NCI-H2227 (cell line): Measurements from ENCODE around the gene CDA.

Experiments
- DNase-seq: peaks from one replicate; lab custom pipeline; 2025; ENCODE audit not compliant: unreplicated experiment; lab: John Stamatoyannopoulos, UW

Gene CDA

DNA sequence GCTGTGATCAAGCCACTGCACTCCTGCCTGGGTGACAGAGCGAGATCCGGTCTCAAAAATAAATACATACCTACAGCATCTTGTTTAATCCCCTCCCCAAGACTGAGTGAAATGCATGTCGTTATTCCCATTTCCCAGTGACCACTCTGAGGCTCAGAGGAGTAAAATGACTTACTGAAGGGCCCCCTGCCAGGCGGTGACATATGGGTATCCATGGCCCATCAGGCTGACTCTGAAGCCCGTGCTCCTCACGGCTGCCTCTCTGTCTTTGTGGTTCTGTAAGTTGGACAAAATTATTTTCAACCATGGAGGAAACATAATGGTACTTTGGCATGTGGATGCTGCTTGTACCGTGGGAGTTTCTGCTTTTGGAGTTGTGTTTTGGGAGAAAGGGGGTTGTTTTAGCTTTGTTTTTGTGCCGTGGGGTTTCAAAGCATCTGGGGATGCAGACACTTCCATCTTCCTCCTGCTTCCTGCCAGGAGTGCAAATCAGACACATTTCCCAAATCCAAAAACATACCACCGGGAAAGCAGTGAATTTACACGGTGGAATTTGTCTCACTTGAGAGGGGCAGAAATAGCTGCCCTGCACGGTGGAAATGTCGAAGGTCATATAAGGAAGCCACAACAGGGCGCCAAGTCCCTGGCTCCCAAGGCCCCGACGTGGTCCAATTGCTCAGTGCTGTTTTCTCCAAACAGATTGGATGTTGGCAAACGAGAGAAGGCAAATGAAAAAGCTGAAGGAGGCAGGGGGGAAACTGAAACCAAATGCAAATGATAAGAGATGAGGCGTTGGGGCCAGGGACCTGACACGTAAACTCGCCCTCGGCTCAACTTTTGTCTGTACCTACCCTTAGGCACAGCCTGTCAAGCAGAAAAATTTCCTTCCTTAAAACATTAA is 27.3 kb downstream of the CDA start:
- DNase-seq, result no peak

DNA sequence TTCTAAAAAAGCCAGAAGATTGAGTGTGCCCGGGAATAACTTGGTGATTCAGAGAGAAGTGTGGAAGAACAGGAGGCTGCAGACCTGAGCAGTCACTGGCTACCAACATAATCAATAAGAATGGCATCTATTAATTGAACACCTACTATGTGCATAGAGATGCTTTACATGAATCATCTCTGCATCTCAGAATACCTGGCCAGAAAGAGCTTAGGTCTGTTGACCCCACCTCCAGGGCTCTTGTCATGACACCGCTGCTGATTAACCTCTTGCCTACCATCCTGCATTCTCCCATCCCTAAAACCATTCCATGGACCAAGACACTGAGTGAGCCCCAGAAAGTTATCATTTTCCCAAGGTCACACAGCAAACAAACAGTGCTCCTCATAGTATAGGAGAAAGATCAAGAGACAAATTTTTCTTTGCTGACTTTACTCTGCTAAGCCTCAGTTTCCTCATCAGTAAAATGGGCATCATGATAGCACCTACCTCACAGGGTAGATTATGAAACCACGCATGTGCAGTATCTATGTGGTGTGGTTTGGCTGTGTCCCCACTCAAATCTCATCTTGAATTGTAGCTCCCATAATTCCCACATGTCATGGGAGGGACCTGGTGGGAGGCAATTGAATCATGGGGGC is 28.1 kb downstream of the CDA start:
- DNase-seq, result no peak

DNA sequence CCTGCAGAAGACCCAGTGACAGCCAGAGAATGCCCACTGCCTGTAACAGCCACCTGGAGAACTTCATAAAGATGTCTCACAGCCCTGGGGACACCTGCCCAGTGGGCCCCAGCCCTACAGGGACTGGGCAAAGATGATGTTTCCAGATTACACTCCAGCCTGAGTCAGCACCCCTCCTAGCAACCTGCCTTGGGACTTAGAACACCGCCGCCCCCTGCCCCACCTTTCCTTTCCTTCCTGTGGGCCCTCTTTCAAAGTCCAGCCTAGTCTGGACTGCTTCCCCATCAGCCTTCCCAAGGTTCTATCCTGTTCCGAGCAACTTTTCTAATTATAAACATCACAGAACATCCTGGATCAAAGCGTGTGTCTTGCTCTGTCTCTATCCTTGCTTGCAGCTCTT is 29.7 kb downstream of the CDA start:
- DNase-seq, result no peak

DNA sequence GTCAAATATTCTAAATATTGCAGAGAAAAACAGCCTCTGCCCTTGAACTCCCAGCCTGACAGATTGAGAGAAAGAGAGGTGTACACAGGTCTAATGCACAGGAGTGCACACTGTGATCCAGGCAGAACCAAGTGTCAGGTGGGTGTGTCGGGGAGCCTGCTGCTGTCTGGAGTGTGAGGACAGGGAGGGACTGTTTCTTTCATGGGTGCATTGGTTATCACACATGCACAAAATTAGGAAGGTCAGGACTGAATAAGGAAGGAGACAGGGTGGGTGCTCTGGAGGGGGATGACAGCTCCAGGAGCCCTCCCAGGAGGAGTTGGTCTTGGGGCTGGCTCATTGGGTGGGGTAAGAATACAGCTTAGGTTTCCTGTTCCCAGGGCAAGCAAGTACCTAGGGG is 31.1 kb downstream of the CDA start:
- DNase-seq, result no peak

DNA sequence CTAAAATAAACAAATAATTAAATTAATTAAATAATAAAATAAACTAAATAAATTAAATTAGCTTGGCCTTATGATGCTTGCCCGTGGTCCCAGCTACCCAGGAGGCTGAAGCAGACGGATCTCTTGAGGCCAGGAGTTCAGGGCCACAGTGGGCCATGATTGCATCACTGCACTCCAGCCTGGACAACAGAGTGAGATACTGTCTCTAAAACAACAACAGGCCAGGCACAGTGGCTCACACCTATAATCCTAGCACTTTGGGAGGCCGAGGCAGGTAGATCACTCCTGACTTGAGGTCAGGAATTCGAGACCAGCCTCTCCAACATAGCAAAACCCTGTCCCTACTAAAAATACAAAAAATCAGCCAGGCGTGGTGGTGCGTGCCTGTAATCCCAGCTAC is 32.1 kb downstream of the CDA start:
- DNase-seq, result no peak

DNA sequence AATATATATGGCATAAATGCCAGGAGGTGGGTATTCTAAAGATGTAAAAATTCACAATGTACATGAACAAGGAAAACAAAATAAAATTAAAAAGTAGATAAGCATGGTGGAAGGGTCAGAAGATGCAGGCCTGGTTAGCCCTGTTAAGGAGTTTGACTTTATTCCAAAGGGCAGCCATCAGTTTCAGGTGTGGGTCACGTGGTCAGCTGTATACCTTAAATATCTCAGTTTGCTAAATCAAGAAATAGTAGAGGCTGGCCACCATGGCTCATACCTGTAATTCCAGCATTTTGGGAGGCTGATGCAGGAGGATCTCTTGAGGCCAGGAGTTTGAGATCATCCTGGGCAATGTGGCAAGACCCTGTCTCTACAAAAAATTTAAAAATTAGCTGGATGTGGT is 35.8 kb downstream of the CDA start:
- DNase-seq, result no peak

DNA sequence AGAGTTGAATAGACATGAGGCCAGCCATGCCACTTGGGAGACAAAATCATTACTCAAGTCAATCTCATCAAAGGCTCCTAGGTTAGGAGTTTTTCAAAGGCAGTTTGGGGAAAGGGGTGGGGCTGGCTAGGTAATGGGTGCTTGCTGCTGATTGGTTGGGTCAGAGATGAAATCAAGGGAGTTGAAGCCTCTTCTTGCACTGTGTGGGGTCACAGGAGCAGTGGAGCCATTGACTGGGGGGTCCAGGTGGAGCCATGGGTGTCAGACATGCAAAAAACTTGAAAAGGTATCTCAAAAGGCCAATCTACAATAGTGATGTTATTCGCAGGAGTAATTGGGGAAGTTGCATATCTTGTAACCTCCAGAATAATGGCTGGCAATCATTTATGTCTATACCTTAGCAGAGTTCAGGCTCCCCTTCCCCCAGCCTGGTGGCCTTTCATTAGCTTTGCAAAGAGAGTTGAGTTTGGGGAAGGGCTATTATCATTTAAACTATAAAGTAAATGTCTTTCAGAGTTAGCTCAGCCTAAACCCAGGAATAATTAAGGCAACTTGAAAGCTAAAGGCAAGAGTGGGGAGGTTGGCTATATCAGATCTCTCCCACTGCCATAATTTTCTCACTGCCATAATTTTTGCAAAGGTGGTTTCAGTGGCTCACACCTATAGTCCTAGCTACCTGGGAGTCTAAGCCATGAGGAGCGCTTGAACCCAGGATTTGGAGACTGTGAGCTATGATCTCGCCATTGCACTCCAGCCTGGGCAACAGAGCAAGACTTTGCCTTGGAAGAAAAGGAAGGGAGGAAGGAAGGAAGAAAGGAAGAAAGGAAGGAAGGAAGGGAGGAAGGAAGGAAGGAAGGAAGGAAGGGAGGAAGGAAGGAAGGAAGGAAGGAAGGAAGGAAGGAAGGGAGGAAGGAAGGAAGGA is 36.5 kb downstream of the CDA start:
- DNase-seq, result no peak

DNA sequence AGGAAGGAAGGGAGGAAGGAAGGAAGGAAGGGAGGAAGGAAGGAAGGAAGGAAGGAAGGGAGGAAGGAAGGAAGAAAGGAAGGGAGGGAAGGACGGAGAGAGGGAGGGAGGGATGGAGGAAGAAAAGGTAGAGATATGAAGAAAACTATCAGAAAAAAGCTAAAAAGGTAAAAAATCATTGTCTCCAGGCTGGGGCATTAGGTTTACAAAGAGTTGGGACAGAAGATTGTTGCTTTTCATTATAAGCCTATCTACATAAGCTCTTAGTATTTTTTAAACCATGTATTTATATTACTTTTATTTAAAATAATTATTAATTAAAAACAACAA is 37.2 kb downstream of the CDA start:
- no peak for DNase-seq

DNA sequence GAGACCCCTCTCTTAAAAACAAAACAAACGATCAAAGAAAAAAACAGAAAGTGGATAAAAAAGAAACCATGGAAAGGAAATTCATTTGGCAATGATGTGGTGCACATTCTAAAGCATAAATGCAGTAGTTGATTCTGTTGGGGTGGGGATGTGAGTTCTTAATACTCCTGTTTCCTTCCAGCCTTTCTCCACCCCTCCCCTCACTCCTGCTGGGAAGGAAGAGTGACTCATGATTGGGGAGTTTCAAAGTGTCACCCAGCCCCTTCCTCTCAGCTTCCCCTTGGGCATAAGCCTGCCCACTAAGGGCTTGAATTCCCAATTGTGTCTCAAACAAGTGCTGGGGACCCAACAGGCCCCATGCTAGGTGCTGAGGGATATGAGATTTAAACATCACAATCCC is 37.6 kb downstream of the CDA start:
- DNase-seq, result no peak

DNA sequence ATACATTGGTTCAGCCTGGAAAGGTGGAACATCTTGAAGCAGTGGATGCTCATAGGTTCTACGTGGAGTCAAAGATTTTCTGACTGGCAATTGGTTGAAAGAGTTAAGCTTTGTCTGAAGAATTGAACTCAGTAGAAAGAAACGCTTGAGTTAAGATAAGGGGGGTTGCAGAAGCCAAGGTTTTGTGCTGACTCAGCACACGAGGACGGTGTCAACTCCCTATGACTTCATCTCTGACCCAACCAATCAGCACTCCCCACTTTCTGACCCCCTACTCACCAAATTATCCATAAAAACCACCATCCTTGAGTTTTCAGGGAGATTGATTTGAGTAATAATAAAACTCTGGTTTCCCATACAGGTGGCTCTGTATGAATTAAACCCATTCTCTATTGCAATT is 41.8 kb downstream of the CDA start:
- DNase-seq, result no peak

DNA sequence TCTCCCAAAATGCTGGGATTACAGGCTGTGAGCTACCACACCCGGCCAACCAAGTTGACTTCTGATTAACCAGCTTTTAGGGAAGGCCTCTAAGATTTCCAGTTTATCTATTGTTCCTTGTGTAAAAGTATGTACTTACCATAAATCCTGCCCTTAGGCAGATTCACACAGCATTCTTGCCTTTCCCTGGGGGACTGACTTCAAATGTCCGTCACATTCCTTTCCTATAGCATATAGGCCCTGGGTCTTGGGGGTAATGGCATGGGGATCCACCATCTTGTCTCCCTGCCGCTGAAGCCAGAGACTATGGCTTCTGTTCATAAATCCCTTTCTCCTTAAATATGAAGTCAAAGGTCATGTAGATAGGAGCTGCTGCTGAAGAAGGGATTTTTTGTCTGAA is 43.5 kb downstream of the CDA start:
- no peak for DNase-seq

DNA sequence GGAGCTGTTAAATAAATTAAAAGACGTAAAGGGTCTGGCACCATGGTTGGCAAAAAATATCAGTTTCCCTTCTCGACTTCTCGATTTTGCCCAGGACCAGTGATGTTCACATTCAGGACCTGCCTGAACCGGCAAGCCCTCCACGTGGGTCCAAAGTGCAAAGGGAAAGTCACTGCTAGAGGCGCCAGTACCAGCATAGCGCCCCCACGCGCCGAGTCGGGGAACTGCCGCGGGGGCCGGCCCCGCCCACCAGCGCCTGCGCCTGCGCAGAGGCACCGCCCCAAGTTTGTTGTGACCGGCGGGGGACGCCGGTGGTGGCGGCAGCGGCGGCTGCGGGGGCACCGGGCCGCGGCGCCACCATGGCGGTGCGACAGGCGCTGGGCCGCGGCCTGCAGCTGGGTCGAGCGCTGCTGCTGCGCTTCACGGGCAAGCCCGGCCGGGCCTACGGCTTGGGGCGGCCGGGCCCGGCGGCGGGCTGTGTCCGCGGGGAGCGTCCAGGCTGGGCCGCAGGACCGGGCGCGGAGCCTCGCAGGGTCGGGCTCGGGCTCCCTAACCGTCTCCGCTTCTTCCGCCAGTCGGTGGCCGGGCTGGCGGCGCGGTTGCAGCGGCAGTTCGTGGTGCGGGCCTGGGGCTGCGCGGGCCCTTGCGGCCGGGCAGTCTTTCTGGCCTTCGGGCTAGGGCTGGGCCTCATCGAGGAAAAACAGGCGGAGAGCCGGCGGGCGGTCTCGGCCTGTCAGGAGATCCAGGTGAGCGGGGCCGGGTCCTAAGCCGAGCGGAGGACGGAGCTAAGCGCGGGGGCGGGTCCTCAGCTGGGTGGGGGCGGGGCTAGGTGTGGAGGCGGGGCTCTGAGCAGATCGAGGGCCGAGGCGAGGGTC is 44.5 kb downstream of the CDA start, which contains the start of gene PINK1:
Gene PINK1, plus strand, starts transcription at position 269 of the 875 bp plus-strand sequence. Its CDS starts 91 bp downstream, at position 360.
- peak; percentile 82 for DNase-seq

DNA sequence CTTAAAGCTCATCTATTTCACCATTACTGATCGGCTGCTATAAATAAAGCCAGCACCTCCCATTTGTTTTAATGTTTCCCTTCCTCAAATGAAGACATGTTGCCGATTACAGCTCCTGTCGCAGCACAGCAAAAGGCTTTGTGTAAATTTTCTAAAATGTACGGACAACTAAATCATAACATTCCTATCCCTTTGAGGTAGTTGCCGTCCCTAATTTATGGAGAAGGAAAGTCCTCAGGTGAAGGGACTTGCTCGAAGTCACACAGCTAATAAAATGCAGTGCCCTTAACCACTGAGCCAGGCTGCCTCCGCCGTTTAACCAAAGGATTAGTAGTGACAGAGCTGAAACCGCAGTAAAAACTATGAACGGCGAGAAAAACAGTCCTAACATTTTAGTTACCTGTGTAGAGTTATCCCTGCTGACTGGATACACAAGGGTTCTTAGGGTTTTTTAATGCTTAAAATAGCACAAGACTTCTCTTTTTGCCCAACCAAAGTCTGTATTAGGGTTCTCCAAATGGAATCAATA is 45.2 kb downstream of the CDA start:
- DNase-seq, result no peak

DNA sequence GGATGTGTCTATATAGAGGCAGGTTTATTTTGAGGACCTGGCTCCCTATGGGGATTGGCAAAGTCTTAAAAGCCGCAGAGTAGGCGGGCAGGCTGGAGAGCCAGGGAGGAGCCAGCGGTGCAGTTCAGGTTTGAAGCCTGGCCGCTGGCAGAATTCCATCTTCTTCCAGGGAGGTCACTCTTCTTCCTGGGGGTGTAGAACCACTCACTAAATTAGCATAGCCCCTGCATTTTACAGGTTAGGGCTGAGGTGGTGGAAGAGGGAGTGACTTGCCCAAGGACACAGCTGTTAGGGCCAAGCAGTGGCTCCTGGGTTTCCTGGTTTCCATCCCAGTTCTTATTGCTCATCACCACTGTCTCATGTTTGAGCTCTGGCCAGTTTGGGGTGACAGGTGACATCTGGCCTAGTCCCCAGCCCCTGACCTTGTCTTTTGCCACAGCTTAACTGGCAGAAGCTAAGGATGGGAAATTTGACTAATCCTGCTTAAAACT is 45.7 kb downstream of the CDA start:
- DNase-seq, result peak; percentile 62

DNA sequence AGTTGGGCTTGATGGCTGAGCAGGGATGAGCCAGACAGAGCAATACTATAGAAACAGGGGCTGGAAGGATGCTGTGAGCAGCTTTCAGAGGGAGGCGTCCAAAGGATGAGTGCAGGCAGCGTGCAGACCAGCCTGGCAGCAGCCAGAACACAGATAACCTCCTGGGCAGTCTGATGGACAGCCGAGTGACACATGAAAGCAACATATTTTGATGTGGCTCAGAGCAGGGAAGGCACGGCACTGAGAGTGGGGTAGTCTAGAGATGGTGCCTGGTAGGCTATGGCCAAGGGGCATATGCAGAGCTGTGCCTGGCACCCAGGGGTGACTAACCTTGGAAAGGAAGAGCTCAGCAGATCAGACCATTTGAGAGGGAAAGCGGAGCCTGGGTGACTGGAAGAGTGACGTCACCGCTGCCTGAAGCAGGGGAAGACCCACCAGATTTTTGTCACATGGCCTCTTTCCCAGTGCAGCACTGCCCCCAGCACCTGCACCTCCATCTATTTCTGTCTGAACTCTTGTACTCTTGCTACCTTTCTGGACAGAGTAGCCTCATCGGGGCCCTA is 48.0 kb downstream of the CDA start:
- DNase-seq, result no peak

DNA sequence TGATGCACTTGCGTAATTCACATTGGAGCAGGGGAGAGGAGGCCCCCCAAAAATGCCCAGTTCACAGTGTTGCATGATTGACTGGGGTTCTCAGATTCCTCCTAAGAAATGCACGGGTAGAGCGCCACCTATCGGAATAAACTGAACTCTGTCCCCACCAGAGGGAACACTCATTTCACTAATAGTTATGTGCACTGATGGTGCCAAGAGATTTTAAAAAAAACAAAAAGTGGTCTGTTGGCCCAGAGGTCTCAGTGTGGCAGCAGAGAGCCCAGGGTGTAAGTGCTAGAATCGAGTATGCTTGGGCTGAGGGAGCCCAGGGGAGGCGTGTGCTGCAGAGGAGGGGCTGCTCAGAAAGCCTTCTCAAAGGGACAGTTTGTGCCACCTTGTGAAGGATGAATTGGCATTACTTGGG is 51.3 kb downstream of the CDA start:
- DNase-seq, result peak; percentile 56

DNA sequence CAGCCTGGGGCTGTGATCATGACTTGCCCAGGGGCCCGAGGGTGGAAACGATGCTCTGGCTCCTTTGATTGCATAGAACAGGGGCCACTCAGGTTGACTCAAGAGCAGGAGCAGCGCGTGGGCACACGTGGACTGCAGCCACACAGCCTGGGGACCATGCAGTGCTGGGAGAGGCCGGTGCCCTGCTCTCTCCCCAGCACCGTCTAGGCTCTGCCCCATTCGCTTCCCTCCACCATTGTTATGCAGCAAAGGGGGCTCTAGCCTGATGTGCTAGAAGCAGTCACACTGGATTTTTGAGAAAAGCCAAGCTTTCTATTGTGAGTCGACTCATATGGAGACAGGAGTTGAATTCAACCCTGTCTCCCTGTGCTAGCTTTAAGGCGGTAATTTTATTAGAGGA is 53.1 kb downstream of the CDA start:
- no peak for DNase-seq

DNA sequence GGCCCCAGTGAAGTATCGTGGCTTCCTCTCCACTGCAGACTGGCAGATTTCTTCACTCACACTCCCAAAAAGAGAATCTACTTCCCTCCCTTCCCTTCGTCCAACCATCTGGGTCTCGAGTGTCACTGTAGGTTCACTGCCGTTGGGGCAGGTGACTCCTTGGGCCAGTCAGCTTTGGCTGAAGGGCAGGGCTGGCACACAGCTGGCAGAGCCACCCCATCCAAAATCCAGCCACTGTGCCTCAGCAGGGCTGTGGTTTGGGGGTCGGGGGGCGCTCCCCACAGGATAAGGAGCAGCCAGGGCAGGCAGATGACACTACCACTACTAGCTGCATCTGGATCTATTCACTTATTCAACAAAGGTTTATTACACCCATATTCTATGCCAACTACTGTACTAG is 54.2 kb downstream of the CDA start:
- no peak for DNase-seq

DNA sequence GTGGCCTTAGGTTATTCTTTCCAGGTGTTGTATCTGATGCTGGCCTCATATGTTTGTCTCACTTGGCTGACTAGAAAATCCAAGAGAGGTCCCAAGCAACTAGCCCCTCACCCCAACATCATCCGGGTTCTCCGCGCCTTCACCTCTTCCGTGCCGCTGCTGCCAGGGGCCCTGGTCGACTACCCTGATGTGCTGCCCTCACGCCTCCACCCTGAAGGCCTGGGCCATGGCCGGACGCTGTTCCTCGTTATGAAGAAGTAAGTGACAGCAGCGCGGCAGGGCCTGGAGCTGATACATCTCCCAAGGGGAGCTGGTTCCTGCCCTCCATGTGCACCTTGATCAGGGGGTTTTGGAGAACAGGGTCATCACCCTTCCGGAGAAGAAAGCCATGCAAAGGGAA is 55.5 kb downstream of the CDA start:
- DNase-seq, result no peak

DNA sequence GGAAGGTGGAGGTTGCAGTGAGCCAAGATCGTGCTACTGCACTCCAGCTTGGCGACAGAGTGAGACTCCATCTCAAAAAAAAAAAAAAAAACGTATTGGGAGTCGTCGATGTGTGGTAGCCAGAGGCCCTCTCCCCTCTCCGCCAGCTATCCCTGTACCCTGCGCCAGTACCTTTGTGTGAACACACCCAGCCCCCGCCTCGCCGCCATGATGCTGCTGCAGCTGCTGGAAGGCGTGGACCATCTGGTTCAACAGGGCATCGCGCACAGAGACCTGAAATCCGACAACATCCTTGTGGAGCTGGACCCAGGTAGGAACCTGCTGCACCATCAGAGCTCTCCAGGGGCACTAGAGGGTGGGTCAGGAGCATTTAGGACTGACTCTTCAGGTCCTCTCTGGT is 56.5 kb downstream of the CDA start:
- no peak for DNase-seq
